GM12891 (cell line): ENCODE measurements around the gene SPSB4.

Experiments used
- PAX5 ChIP-seq: IDR thresholded peaks from 2 replicates; pipeline ENCODE4 v1.6.1; 2011; ENCODE audit warnings: low read length, moderate library complexity, mild to moderate bottlenecking; ENCODE audit not compliant: insufficient read depth, severe bottlenecking
- POLR2A ChIP-seq: IDR thresholded peaks from 2 replicates; pipeline ENCODE4 v1.6.1; 2011; ENCODE audit warnings: low read depth, low read length, control low read depth
- POLR2AphosphoS5 ChIP-seq: IDR thresholded peaks from 2 replicates; pipeline ENCODE4 v1.6.1; 2011; ENCODE audit warnings: low read depth, low read length, control low read depth
- SPI1 ChIP-seq: IDR thresholded peaks from 2 replicates; pipeline ENCODE4 v1.6.1; 2011; ENCODE audit warnings: low read depth, low read length, control low read depth

DNA sequence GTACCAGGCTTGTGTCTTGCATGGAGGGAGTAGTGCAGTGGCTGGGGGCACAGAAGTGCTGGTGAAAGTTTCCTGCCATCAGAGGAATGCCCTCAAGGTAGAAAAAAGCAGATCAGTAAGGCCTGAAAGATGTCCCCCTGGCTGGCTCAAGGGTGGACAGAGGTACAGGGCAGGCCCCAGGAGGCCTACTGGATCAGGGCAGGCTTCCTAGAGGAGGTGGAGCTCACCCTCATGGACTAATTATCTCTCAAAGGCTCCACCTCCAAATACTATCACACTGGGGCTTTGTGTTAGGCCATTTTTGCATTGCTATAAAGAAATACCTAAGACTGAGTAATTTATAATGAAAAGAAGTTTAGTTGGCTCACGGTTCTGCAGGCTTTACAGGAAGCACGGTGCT, 7.8 kb downstream of the SPSB4 start:
- TF ChIP-seq POLR2A (no peak), PAX5 (no peak), SPI1 (no peak), POLR2AphosphoS5 (no peak)
